ENCODE data around the gene RAC3. TPM values are rescaled to one million over a fixed set of nuclear protein-coding genes. Genes with fewer than 3 reads are reported as not detected.

Gene RAC3
- total and polyA plus RNA-seq, 2 of the 8 experiments (the other 6 are each of a cell fraction or from before 2014, with no cell fraction given) = 177 to 299 TPM

- Histone ChIP-seq H3K4ac (replicated peaks; ENCODE audit: insufficient read length, low read depth, low read length) (no peak overlapping the region), H2BK5ac (ENCODE audit: low read depth, low read length) (no peak overlapping the region), H3K23ac (ENCODE audit: insufficient read length) (no peak overlapping the region), H2BK15ac (ENCODE audit: low read length) (no peak overlapping the region), H3K9me3 (ENCODE audit: insufficient read depth in 2 of 2, low read depth in 1 of 2, low read length in 1 of 2) (no peaks in the 10 kb centered on the region), H2BK12ac (ENCODE audit: low read depth, low read length) (no peak overlapping the region), H3K23me2 (ENCODE audit: low read depth, low read length) (no peaks in the 10 kb centered on the region), H3K36me3 (ENCODE audit: control insufficient read depth in 2 of 4, insufficient read depth in 4 of 4, low read length in 3 of 4) (no peaks in the 10 kb centered on the region), H4K20me1 (replicated peaks in 1 of 2; ENCODE audit: control insufficient read depth in 1 of 2, insufficient read depth in 2 of 2, low read length in 2 of 2) (peaks cover 0 to 7% of the 10 kb centered on the region in 2 experiments), H3K14ac (ENCODE audit: insufficient read length) (no peak overlapping the region), H4K91ac (replicated peaks; ENCODE audit: insufficient read length, low read length) (no peak overlapping the region), H3K9ac (replicated peaks in 1 of 4; ENCODE audit: extremely low read depth in 1 of 4, low read depth in 3 of 4, low read length in 3 of 4) (no peak overlapping the region), H4K8ac (ENCODE audit: extremely low read depth, insufficient read depth, low read length) (no peak overlapping the region), H3K4me1 (replicated peaks in 1 of 4; ENCODE audit: control insufficient read depth in 3 of 4, insufficient read depth in 4 of 4, low read length in 3 of 4) (peaks cover 0 to 5% (median 3%) of the 10 kb centered on the region in 4 experiments; a peak in 5 of 7 replicates), H2AFZ (ENCODE audit: low read length) (no peak overlapping the region), H2AK5ac (ENCODE audit: low read depth, low read length) (no peak overlapping the region), H3K27ac (ENCODE audit: low read depth, low read length) (no peak overlapping the region), H3K18ac (ENCODE audit: extremely low read depth, low read length) (no peak overlapping the region), H3K79me2 (ENCODE audit: control insufficient read depth in 1 of 2, insufficient read depth in 2 of 2, low read length in 2 of 2) (no peaks in the 10 kb centered on the region), H4K5ac (ENCODE audit: insufficient read length, low read depth, low read length) (no peak overlapping the region), H3K79me1 (ENCODE audit: low read depth, low read length) (peaks cover 3% of the 10 kb centered on the region; the same call in 1 of the 2 replicates), H3K27me3 (replicated peaks in 1 of 4; ENCODE audit: control insufficient read depth in 3 of 4, extremely low read depth in 1 of 4, insufficient read depth in 3 of 4, low read length in 3 of 4) (no peaks in the 10 kb centered on the region), H2BK120ac (replicated peaks; ENCODE audit: low read depth, low read length) (no peak overlapping the region), H3K4me2 (ENCODE audit: insufficient read depth in 1 of 2, low read depth in 2 of 2, low read length in 2 of 2) (no peak overlapping the region), H2BK20ac (ENCODE audit: low read length) (no peak overlapping the region), H3K56ac (replicated peaks; ENCODE audit: insufficient read length, low read depth, low read length) (no peak overlapping the region), H3K4me3 (ENCODE audit: extremely low read depth in 1 of 4, insufficient read depth in 2 of 4, low read depth in 3 of 4, low read length in 4 of 4) (no peak overlapping the region)
- no peak for DNase-seq (ENCODE audit: low read depth in 1 of 2, low spot score in 2 of 2)
- no peak for FAIRE-seq
- WGBS, 2 experiments (ENCODE audit: extremely low coverage in 1 of 2, insufficient coverage in 1 of 2, insufficient read length in 1 of 2, insufficient replicate concordance in 2 of 2, low coverage in 1 of 2, low lambda C conversion rate in 2 of 2, missing lambda C conversion rate in 1 of 2) = 97% methylated on average over 13 of the region's 14 CpGs; no CpG with 5 or more reads in 1 of the 2 experiments
- ChIA-PET CTCF (ENCODE audit: partially characterized antibody) (no interaction called here), POLR2A (ENCODE audit: partially characterized antibody) (interaction anchor here (1.7 kb wide), 1 partner anchor 16 kb away, joined by 4 read pairs; no protein-coding TSS in a partner anchor)
- no peak for TF ChIP-seq KDM5A (IDR thresholded peaks at IDR 0.05; ENCODE audit: low read length)
Measured at GRCh38 chr17:81998691-81999438, 32.6 kb upstream of the RAC3 start.

All from H1 (cell line).